Umbilical cord (tissue), 2 donors: Measurements from ENCODE around the gene MAPK14. TPM values are rescaled to one million over a fixed set of nuclear protein-coding genes. Genes with fewer than 3 reads are reported as not detected.
A peak's percentile ranks its signal among the peaks of the same experiment; 100 is the strongest.

ENCODE experiments used
- DNase-seq: peaks from one replicate; pipeline ENCODE4 v3.0.0-alpha.2; 2015; ENCODE audit warnings: low spot score
- total RNA-seq: library from RNA; depleted of rRNA; stranded (reverse); fragments of >200 nt; gene quantifications from one replicate; pipeline ENCODE4 v1.2.3, GENCODE V29; 2014; ENCODE audit warnings: low replicate concordance; ENCODE audit not compliant: insufficient read depth

The MAPK14 gene
- total RNA-seq, 1 donor from 2014 or later = 68.9 TPM

DNA sequence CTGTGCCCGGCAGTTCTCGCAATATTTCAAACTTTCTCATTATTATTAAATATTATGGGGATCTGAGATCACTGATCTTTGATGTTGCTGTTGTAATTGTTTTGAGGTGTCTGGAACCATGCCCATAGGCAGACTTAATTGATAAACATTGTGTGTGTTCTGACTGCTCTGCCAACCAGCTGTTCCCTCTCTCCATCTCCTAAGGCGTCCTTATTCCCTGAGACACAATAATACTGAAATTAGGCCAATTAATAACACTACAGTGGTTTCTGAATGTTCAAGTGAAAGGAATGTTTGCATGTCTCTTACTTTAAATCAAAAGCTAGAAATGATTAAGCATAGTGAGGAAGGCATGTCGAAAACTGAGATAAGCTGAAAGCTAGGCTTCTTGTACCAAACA lies 7.6 kb downstream of the MAPK14 start:
- no peak for DNase-seq

GRCh38 chr6:36038120-36038876 lies 10.7 kb downstream of the MAPK14 start:
- peak; percentile 66 for DNase-seq

- peak; percentile 42 for DNase-seq
Measured at GRCh38 chr6:36039112-36039511, 11.5 kb downstream of the MAPK14 start.

DNA sequence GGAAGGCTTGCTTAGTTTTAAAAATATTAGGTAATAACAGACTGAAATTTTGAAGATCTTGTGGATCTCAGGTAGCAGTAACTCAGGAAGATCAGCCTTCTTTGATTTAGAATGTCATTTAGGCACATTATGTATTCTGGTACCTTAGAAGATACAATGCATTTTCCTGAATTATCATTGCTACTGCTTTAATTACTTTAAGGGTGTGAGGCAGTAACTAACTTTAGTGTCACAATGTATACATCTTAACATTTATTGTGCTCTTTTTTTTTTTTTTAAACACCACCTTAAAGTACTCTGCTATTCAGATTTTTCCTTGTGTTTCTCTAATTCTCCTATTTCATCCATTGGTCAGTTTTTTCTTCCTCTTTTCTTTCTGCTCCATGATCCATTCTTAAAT lies 13.3 kb downstream of the MAPK14 start:
- no peak for DNase-seq

- no peak for DNase-seq
Measured at GRCh38 chr6:36042618-36043260, 15.1 kb downstream of the MAPK14 start.

DNA sequence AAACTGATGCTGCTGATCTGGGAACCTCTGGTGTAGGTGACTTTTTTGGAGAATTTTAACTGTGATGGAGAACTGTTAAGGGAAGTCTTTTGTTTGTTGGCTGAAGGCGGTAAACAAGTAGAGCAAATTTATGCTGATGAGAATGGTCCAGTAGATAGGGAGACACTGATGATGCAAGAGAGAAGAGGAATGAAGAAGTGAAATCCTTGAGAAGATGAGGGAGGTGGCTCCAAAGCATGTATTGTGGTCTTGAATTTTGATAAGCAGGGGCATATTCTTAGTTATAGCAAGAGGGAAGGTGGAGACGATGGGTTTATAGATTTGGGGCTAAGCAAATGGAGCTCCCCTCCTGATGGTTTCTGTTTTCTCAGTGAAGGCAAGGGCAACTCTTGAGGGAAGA lies 22.0 kb downstream of the MAPK14 start:
- no peak for DNase-seq

GRCh38 chr6:36050305-36050704 lies 22.7 kb downstream of the MAPK14 start:
- no peak for DNase-seq

- no peak for DNase-seq
Measured at GRCh38 chr6:36050947-36051710, 23.5 kb downstream of the MAPK14 start.

GRCh38 chr6:36052097-36052496 lies 24.5 kb downstream of the MAPK14 start:
- peak; percentile 73 for DNase-seq

GRCh38 chr6:36053878-36054277 lies 26.3 kb downstream of the MAPK14 start:
- peak; percentile 80 for DNase-seq

DNA sequence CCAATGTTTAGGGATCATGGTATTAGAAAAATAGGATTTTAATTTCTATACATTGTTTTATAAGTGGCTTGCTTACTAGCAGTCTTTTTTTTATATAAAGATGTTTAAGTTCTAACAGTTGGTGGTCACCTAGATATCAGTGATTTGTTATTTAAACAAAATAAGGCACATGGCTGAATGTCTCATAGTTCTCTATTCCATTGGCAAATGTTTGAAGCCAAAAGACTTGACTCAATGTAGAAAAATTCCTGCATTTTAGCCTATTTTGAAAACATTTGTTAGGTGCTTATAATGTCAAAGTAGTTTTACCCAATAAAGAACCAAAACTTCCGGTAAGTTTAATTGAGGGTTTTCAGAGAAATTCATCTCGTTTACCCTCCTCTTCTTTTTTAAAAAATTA lies 26.8 kb downstream of the MAPK14 start:
- DNase-seq = no peak

GRCh38 chr6:36054956-36055355 lies 27.3 kb downstream of the MAPK14 start:
- DNase-seq = no peak

DNA sequence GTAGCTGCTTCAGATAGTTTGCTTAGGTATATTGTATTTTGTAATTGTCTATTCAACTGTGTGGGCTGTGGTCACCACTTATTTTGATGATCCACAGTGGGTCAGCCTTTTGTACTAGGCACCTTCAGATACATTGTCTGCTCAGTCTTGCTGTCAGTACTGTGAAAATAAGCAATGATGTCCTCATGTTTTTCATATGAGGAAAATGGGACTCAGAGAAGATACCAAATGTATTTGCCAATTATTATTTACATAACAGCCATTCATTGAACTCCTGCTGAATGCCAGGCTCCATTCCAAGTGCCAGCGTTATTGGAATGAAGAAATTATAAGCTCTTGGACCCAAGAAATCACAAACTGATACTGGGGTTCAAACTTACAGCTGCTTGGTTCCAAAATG lies 28.6 kb downstream of the MAPK14 start:
- no peak for DNase-seq

GRCh38 chr6:36061236-36061635 lies 33.6 kb downstream of the MAPK14 start:
- no peak for DNase-seq

GRCh38 chr6:36062247-36062646 lies 34.6 kb downstream of the MAPK14 start:
- DNase-seq = no peak

GRCh38 chr6:36063318-36064060 lies 35.9 kb downstream of the MAPK14 start:
- DNase-seq = no peak

- no peak for DNase-seq
Measured at GRCh38 chr6:36064770-36065396, 37.3 kb downstream of the MAPK14 start.

DNA sequence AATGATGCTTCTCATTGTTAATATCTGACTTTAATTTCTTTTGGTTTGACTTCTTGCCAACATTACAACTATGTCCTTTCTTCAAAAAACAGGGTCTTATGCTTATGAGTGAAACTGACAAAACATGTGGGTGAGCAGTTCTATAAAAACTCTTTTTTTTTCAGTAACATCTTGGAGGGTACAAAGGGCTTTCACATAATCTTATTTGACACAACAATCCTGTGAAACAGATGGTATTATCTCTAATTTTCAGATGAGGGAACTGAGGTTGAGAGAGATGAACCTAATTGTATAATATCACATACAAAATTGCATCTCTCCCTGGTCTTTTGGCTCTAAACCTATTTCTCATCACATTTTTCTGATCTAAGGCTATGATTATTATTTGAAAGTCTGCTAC lies 38.3 kb downstream of the MAPK14 start:
- DNase-seq = no peak

DNA sequence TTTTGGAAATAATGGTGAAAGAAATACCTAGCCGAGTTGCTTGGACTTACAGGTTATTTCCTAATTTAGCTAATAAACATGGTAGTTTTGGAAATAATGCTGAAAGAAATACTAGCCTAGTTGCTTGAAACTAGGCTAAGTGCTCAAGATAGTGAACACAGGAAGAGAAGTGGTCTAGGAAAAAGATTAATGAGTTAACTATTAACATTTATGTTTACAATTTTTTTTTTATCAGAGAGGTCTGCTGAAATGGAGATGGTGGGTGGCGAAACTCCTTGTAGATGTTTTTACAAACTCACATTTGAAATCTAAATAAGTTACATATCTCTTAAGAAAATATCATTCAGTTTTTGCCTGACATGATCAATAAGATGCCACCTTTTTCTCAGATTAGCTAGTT lies 39.2 kb downstream of the MAPK14 start:
- DNase-seq = no peak

DNA sequence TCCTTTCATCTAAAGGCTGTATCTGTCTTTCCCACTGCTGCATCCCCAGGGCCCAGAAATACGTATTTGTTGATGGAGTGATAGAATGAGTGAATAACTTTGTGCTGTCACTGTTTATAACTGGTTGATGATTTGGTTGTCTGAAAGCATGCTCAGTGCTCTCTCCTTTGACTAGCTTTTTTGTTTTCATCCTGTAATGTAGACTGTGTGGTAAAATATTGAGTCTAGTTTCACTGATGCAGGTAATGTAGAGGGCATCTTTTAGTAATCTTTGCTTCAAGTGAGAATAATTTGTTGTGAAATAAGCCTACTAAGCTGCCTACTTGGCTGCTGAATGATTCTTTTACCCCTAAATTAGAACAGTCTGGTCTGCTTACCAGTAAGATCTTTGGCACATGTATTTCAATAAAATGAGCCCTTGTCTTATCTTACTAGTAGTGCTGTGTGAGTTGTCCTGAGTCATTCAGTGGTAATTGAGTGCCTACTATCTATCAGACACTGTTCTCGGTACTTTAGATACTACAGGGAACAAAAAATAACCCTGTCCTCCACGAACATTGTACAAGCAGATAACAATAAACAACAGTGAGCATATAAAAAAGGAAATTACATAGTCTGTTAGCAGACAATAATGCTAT lies 39.9 kb downstream of the MAPK14 start:
- peak; percentile 44 for DNase-seq

DNA sequence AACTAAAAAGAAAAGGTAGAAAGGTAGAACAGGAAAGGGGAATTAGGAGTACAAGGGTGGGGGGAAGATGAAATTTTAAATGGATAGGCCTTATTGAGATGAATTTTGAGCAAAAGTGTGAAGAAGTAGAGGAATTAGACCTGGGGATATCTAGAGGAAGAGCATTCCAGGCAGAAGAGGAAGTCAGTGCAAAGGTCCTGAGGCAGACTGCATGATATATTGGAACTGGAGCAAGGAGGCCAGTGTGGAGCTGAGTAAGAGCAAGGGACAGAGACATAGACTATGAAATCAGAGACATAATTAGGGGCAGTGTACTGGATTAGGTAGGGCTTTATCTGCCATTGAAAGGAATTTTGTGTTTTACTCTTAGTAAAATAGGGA lies 40.4 kb downstream of the MAPK14 start:
- no peak for DNase-seq
